KMS-11 (cell line): Measurements from ENCODE around the gene COL7A1.
A peak's percentile ranks its signal among the peaks of the same experiment; 100 is the strongest.

Source experiments
- H2AFZ ChIP-seq: fragments of 200-600 bp; sonication (generic); 2 replicates; pipeline ENCODE4 v1.6.1; 2016; ENCODE audit warnings: antibody characterized with exemption, mixed run types, low read depth
- H3K27ac ChIP-seq: fragments of 200-600 bp; sonication (generic); 2 replicates; pipeline ENCODE4 v1.6.1; 2016; ENCODE audit warnings: mild to moderate bottlenecking, mixed run types
- H3K27me3 ChIP-seq: fragments of 200-600 bp; sonication (generic); 2 replicates; pipeline ENCODE4 v1.6.1; 2017; ENCODE audit warnings: mild to moderate bottlenecking, low read depth, mixed run types, moderate library complexity; ENCODE audit not compliant: insufficient read depth
- H3K36me3 ChIP-seq: fragments of 200-600 bp; sonication (generic); 2 replicates; pipeline ENCODE4 v1.6.1; 2017; ENCODE audit warnings: mild to moderate bottlenecking, mixed run types; ENCODE audit not compliant: insufficient read depth
- H3K4me1 ChIP-seq: fragments of 200-600 bp; sonication (generic); 2 replicates; pipeline ENCODE4 v1.6.1; 2016; ENCODE audit warnings: mild to moderate bottlenecking, low read depth, mixed run types; ENCODE audit not compliant: poor library complexity, severe bottlenecking
- H3K4me2 ChIP-seq: fragments of 200-600 bp; sonication (generic); 2 replicates; pipeline ENCODE4 v1.7.0; 2016; ENCODE audit warnings: mild to moderate bottlenecking, mixed run types
- H3K4me3 ChIP-seq: fragments of 200-600 bp; sonication (generic); IDR thresholded peaks from 2 replicates; pipeline ENCODE4 v1.6.1; 2017; ENCODE audit warnings: low read depth, low read length, mixed read lengths; ENCODE audit not compliant: insufficient read depth
- H3K79me2 ChIP-seq: fragments of 200-600 bp; sonication (generic); 2 replicates; pipeline ENCODE4 v1.6.1; 2016; ENCODE audit warnings: low read depth, mixed run types; ENCODE audit not compliant: insufficient read depth
- H3K9ac ChIP-seq: fragments of 200-600 bp; sonication (generic); 2 replicates; pipeline ENCODE4 v1.6.1; 2016; ENCODE audit warnings: mild to moderate bottlenecking, mixed run types
- H4K20me1 ChIP-seq: fragments of 200-600 bp; sonication (generic); 2 replicates; pipeline ENCODE4 v1.6.1; 2016; ENCODE audit warnings: mild to moderate bottlenecking, mixed run types; ENCODE audit not compliant: insufficient read depth
- CTCF ChIP-seq: fragments of 200-600 bp; sonication (generic); conservative IDR thresholded peaks from 2 replicates; pipeline ENCODE4 v1.6.1; 2017; ENCODE audit warnings: low read depth, mild to moderate bottlenecking, antibody characterized with exemption, low read length, moderate library complexity, mixed read lengths

Gene COL7A1

GRCh38 chr3:48617559-48617958 is 22.4 kb upstream of the COL7A1 start:
- no peak overlapping the region for H3K4me3 ChIP-seq
- H3K4me2 ChIP-seq: no peak overlapping the region
- H3K27ac ChIP-seq: no peak overlapping the region

GRCh38 chr3:48614044-48614443 is 18.9 kb upstream of the COL7A1 start:
- Histone ChIP-seq H3K27me3 (no peaks in the 10 kb centered on the region), H3K4me3 (no peak overlapping the region), H3K9ac (no peak overlapping the region), H3K27ac (no peak overlapping the region), H2AFZ (no peak overlapping the region), H3K36me3 (no peaks in the 10 kb centered on the region), H3K4me1 (no peaks in the 10 kb centered on the region), H4K20me1 (no peaks in the 10 kb centered on the region), H3K79me2 (no peaks in the 10 kb centered on the region; the same call in 1 of the 2 replicates), H3K4me2 (no peak overlapping the region)
- no peak for TF ChIP-seq CTCF

More at GRCh38 chr3:48617559-48617958, 22.4 kb upstream of the COL7A1 start:
- Histone ChIP-seq H3K79me2 (no peaks in the 10 kb centered on the region), H3K4me1 (no peaks in the 10 kb centered on the region), H4K20me1 (no peaks in the 10 kb centered on the region), H2AFZ (no peak overlapping the region), H3K27me3 (no peaks in the 10 kb centered on the region), H3K36me3 (no peaks in the 10 kb centered on the region), H3K9ac (no peak overlapping the region)
- no peak for TF ChIP-seq CTCF

GRCh38 chr3:48612309-48612708 is 17.2 kb upstream of the COL7A1 start:
- no peaks in the 10 kb centered on the region for H4K20me1 ChIP-seq
- no peak overlapping the region for H2AFZ ChIP-seq
- H3K4me1 ChIP-seq: peaks cover 7% of the 10 kb centered on the region
- no peaks in the 10 kb centered on the region for H3K36me3 ChIP-seq
- TF ChIP-seq CTCF: no peak
- no peak overlapping the region for H3K27ac ChIP-seq
- no peak overlapping the region for H3K9ac ChIP-seq
- H3K79me2 ChIP-seq: peaks cover 10% of the 10 kb centered on the region
- no peaks in the 10 kb centered on the region for H3K27me3 ChIP-seq
- no peak overlapping the region for H3K4me2 ChIP-seq
- H3K4me3 ChIP-seq: no peak overlapping the region

- Histone ChIP-seq H3K27ac (no peak within 1 kb of the TSS), H3K4me3 (peak within 1 kb of the TSS; percentile 49), H3K36me3 (no peaks in the 10 kb centered on the region), H4K20me1 (no peaks in the 10 kb centered on the region), H3K79me2 (peaks cover 10% of the 10 kb centered on the region), H2AFZ (peak within 1 kb of the TSS; percentile 66), H3K27me3 (no peaks in the 10 kb centered on the region), H3K4me1 (peaks cover 7% of the 10 kb centered on the region), H3K9ac (peak within 1 kb of the TSS; percentile 74; the same call in 1 of the 2 replicates), H3K4me2 (peak within 1 kb of the TSS; percentile 68)
- TF ChIP-seq CTCF: peak; percentile 33; the same call in 1 of the 2 replicates
Observed at GRCh38 chr3:48609088-48610005, 14.2 kb upstream of the COL7A1 start, which contains the start of gene UQCRC1. TSS of gene UQCRC1 (minus strand) at chr3:48609646. CDS start at chr3:48609620, 26 bp downstream.
